ENCODE data around the gene FOSL2. TPM values are rescaled to one million over a fixed set of nuclear protein-coding genes. Genes with fewer than 3 reads are reported as not detected.
A peak's percentile ranks its signal among the peaks of the same experiment; 100 is the strongest.

The FOSL2 gene
- total RNA-seq, 2 experiments from 2014 or later = 39.6 to 47.0 TPM

- Mint-ChIP-seq H3K9me3 (no peaks in the 10 kb centered on the region), H3K4me1 (peaks cover 35% of the 10 kb centered on the region), H3K36me3 (ENCODE audit: low read depth) (peaks cover 43% of the 10 kb centered on the region), H3K27ac (no peak overlapping the region), H3K4me3 (no peak overlapping the region), H3K27me3 (no peaks in the 10 kb centered on the region)
- ChIA-PET POLR2A (no interaction called here), CTCF (interaction anchor here (0.8 to 1.6 kb wide), 3 partner anchors 8 to 14 kb away, joined by 3 to 4 read pairs (median 4); no protein-coding TSS in a partner anchor)
- no peak for DNase-seq
Observed at GRCh38 chr2:28415010-28415409, 22.4 kb downstream of the FOSL2 start.

- ChIA-PET CTCF (no interaction called here), POLR2A (no interaction called here)
- no peak overlapping the region for H3K27ac Mint-ChIP-seq
- peaks cover 28% of the 10 kb centered on the region for H3K4me1 Mint-ChIP-seq
- no peak for DNase-seq
- no peaks in the 10 kb centered on the region for H3K27me3 Mint-ChIP-seq
- H3K4me3 Mint-ChIP-seq = no peak overlapping the region
- H3K36me3 Mint-ChIP-seq (ENCODE audit: low read depth) = peaks cover 37% of the 10 kb centered on the region
- H3K9me3 Mint-ChIP-seq = no peaks in the 10 kb centered on the region
Observed at GRCh38 chr2:28415715-28416114, 23.1 kb downstream of the FOSL2 start.

GRCh38 chr2:28419003-28419402 lies 26.3 kb downstream of the FOSL2 start:
- H3K27ac Mint-ChIP-seq = no peak overlapping the region
- POLR2A ChIA-PET = no interaction called here
- H3K4me3 Mint-ChIP-seq = no peak overlapping the region
- no peaks in the 10 kb centered on the region for H3K27me3 Mint-ChIP-seq
- H3K9me3 Mint-ChIP-seq = no peaks in the 10 kb centered on the region
- CTCF ChIA-PET = interaction anchor here (1.5 to 1.8 kb wide), 2 partner anchors 12 to 665 kb away, joined by 4 to 7 read pairs; no protein-coding TSS in a partner anchor
- H3K4me1 Mint-ChIP-seq = peaks cover 24% of the 10 kb centered on the region
- no peak for DNase-seq
- H3K36me3 Mint-ChIP-seq (ENCODE audit: low read depth) = peaks cover 11% of the 10 kb centered on the region

GRCh38 chr2:28419443-28420270 lies 27.0 kb downstream of the FOSL2 start:
- Mint-ChIP-seq H3K4me1 (peaks cover 30% of the 10 kb centered on the region), H3K27ac (no peak overlapping the region)
- CTCF ChIA-PET = interaction anchor here (0.6 to 1.8 kb wide), 3 partner anchors 11 to 665 kb away, joined by 4 to 7 read pairs (median 5); no protein-coding TSS in a partner anchor

GRCh38 chr2:28420722-28421121 lies 28.1 kb downstream of the FOSL2 start:
- no peaks in the 10 kb centered on the region for H3K27me3 Mint-ChIP-seq
- H3K27ac Mint-ChIP-seq = peak overlapping the region; percentile 14
- POLR2A ChIA-PET = no interaction called here
- DNase-seq = no peak
- CTCF ChIA-PET = interaction anchor here (0.9 to 1.8 kb wide), 2 partner anchors 18 to 666 kb away, joined by 3 to 7 read pairs; no protein-coding TSS in a partner anchor
- H3K4me1 Mint-ChIP-seq = peaks cover 38% of the 10 kb centered on the region
- no peak overlapping the region for H3K4me3 Mint-ChIP-seq
- no peaks in the 10 kb centered on the region for H3K9me3 Mint-ChIP-seq
- H3K36me3 Mint-ChIP-seq (ENCODE audit: low read depth) = peaks cover 6% of the 10 kb centered on the region

More at GRCh38 chr2:28419443-28420270, 27.0 kb downstream of the FOSL2 start:
- Mint-ChIP-seq H3K9me3 (no peaks in the 10 kb centered on the region), H3K36me3 (ENCODE audit: low read depth) (peaks cover 10% of the 10 kb centered on the region), H3K27me3 (no peaks in the 10 kb centered on the region), H3K4me3 (no peak overlapping the region)
- POLR2A ChIA-PET = no interaction called here
- DNase-seq = no peak

- Mint-ChIP-seq H3K27me3 (no peaks in the 10 kb centered on the region), H3K36me3 (ENCODE audit: low read depth) (peaks cover 2% of the 10 kb centered on the region), H3K4me3 (peak overlapping the region; percentile 59), H3K4me1 (peaks cover 44% of the 10 kb centered on the region), H3K9me3 (no peaks in the 10 kb centered on the region), H3K27ac (peak overlapping the region; percentile 94)
- ChIA-PET POLR2A (no interaction called here), CTCF (interaction anchor here (0.6 to 2.6 kb wide), 6 partner anchors 9 to 29 kb away, joined by 3 to 10 read pairs (median 3); no protein-coding TSS in a partner anchor)
- DNase-seq = no peak
Observed at GRCh38 chr2:28422908-28423741, 30.5 kb downstream of the FOSL2 start.

- Mint-ChIP-seq H3K27me3 (no peaks in the 10 kb centered on the region), H3K9me3 (no peaks in the 10 kb centered on the region), H3K4me3 (peak overlapping the region; percentile 59), H3K27ac (peak overlapping the region; percentile 94), H3K36me3 (ENCODE audit: low read depth) (peaks cover 2% of the 10 kb centered on the region), H3K4me1 (peaks cover 45% of the 10 kb centered on the region)
- peak; percentile 57 for DNase-seq
- CTCF ChIA-PET = interaction anchor here (0.6 to 2.6 kb wide), 7 partner anchors 9 to 28 kb away, joined by 3 to 10 read pairs (median 3); no protein-coding TSS in a partner anchor
- POLR2A ChIA-PET = no interaction called here
Observed at GRCh38 chr2:28423856-28424605, 31.4 kb downstream of the FOSL2 start.

GRCh38 chr2:28424799-28425463 lies 32.3 kb downstream of the FOSL2 start:
- Mint-ChIP-seq H3K36me3 (ENCODE audit: low read depth) (peaks cover 2% of the 10 kb centered on the region), H3K4me1 (peaks cover 46% of the 10 kb centered on the region), H3K4me3 (no peak overlapping the region), H3K27me3 (no peaks in the 10 kb centered on the region), H3K27ac (peak overlapping the region; percentile 94), H3K9me3 (no peaks in the 10 kb centered on the region)
- CTCF ChIA-PET = interaction anchor here (1.1 to 1.6 kb wide), 4 partner anchors 10 to 22 kb away, joined by 3 to 6 read pairs (median 4); no protein-coding TSS in a partner anchor
- DNase-seq = no peak
- POLR2A ChIA-PET = interaction anchor here (0.6 kb wide), 1 partner anchor 17 kb away, joined by 3 read pairs; no protein-coding TSS in a partner anchor

GRCh38 chr2:28425464-28425835 lies 32.8 kb downstream of the FOSL2 start:
- Mint-ChIP-seq H3K27me3 (no peaks in the 10 kb centered on the region), H3K36me3 (ENCODE audit: low read depth) (peaks cover 2% of the 10 kb centered on the region), H3K4me1 (peaks cover 52% of the 10 kb centered on the region), H3K4me3 (no peak overlapping the region), H3K27ac (peak overlapping the region; percentile 6), H3K9me3 (no peaks in the 10 kb centered on the region)
- DNase-seq = no peak
- POLR2A ChIA-PET = no interaction called here
- CTCF ChIA-PET = interaction anchor here (0.6 to 1.6 kb wide), 5 partner anchors 10 to 674 kb away, joined by 3 to 6 read pairs (median 4); no protein-coding TSS in a partner anchor

- H3K36me3 Mint-ChIP-seq (ENCODE audit: low read depth) = peaks cover 2% of the 10 kb centered on the region
Observed at GRCh38 chr2:28427741-28428415, 35.2 kb downstream of the FOSL2 start.

GRCh38 chr2:28428486-28428885 lies 35.8 kb downstream of the FOSL2 start:
- CTCF ChIA-PET = interaction anchor here (0.6 to 1.7 kb wide), 4 partner anchors 20 to 972 kb away, joined by 3 to 6 read pairs (median 4); partner anchors contain the start of gene FOSL2

More at GRCh38 chr2:28427741-28428415, 35.2 kb downstream of the FOSL2 start:
- no peak overlapping the region for H3K4me3 Mint-ChIP-seq
- ChIA-PET CTCF (interaction anchor here (1.3 to 1.7 kb wide), 3 partner anchors 11 to 35 kb away, joined by 3 to 6 read pairs (median 4); partner anchors contain the start of gene FOSL2), POLR2A (no interaction called here)
- peaks cover 56% of the 10 kb centered on the region for H3K4me1 Mint-ChIP-seq
- H3K27me3 Mint-ChIP-seq = no peaks in the 10 kb centered on the region
- no peak for DNase-seq
- no peak overlapping the region for H3K27ac Mint-ChIP-seq
- H3K9me3 Mint-ChIP-seq = peaks cover 2% of the 10 kb centered on the region

More at GRCh38 chr2:28428486-28428885, 35.8 kb downstream of the FOSL2 start:
- Mint-ChIP-seq H3K4me3 (no peak overlapping the region), H3K27ac (no peak overlapping the region), H3K4me1 (peaks cover 50% of the 10 kb centered on the region), H3K36me3 (ENCODE audit: low read depth) (peaks cover 2% of the 10 kb centered on the region), H3K9me3 (peaks cover 7% of the 10 kb centered on the region), H3K27me3 (no peaks in the 10 kb centered on the region)
- POLR2A ChIA-PET = no interaction called here
- DNase-seq = no peak

All from activated CD4-positive, alpha-beta T cell treated with anti-CD3 and anti-CD28 coated beads, Interleukin-2, amount 10 ng/mL, durations not matched to agents 7 days and 5 days (primary cell).